Midbrain (tissue), 1 donor: ENCODE data around the gene CLEC3B.

ENCODE experiments used
- DNase-seq: peaks from one replicate; lab custom pipeline; 2025; lab: John Stamatoyannopoulos, UW

CLEC3B gene

GRCh38 chr3:45003406-45003805 is 22.7 kb upstream of the CLEC3B start:
- no peak for DNase-seq

- no peak for DNase-seq
Observed at GRCh38 chr3:45003859-45004258, 22.2 kb upstream of the CLEC3B start.

GRCh38 chr3:45007091-45007490 is 19.0 kb upstream of the CLEC3B start:
- no peak for DNase-seq

- DNase-seq: no peak
Observed at GRCh38 chr3:45008117-45008516, 18.0 kb upstream of the CLEC3B start.

GRCh38 chr3:45009868-45010267 is 16.2 kb upstream of the CLEC3B start:
- DNase-seq: no peak

- DNase-seq: no peak
Observed at GRCh38 chr3:45010811-45011333, 15.2 kb upstream of the CLEC3B start.

GRCh38 chr3:45011756-45012508 is 14.2 kb upstream of the CLEC3B start:
- no peak for DNase-seq

GRCh38 chr3:45012577-45012976 is 13.5 kb upstream of the CLEC3B start:
- no peak for DNase-seq

GRCh38 chr3:45016916-45017315 is 9.2 kb upstream of the CLEC3B start:
- DNase-seq: no peak

- DNase-seq: no peak
Observed at GRCh38 chr3:45017821-45018220, 8.3 kb upstream of the CLEC3B start.

GRCh38 chr3:45020534-45020933 is 5.6 kb upstream of the CLEC3B start:
- no peak for DNase-seq

- no peak for DNase-seq
Observed at GRCh38 chr3:45021524-45022297, 4.4 kb upstream of the CLEC3B start.

- DNase-seq: no peak
Observed at GRCh38 chr3:45023675-45024074, 2.4 kb upstream of the CLEC3B start.

GRCh38 chr3:45024542-45025255 is 1.4 kb upstream of the CLEC3B start:
- no peak for DNase-seq

- no peak for DNase-seq
Observed at GRCh38 chr3:45026957-45027356, 854 bp downstream of the CLEC3B start.

GRCh38 chr3:45027441-45027840 is 1.3 kb downstream of the CLEC3B start:
- DNase-seq: no peak

- no peak for DNase-seq
Observed at GRCh38 chr3:45029216-45029615, 3.1 kb downstream of the CLEC3B start.

GRCh38 chr3:45029661-45030060 is 3.6 kb downstream of the CLEC3B start:
- DNase-seq: no peak

- DNase-seq: no peak
Observed at GRCh38 chr3:45031531-45031930, 5.4 kb downstream of the CLEC3B start.

GRCh38 chr3:45032113-45032512 is 6.0 kb downstream of the CLEC3B start:
- DNase-seq: no peak

- DNase-seq: no peak
Observed at GRCh38 chr3:45033791-45034190, 7.7 kb downstream of the CLEC3B start.

- DNase-seq: peak; percentile 36
Observed at GRCh38 chr3:45034612-45035252, 8.6 kb downstream of the CLEC3B start.
